ENCODE data around the gene CYB5R2.

DNA sequence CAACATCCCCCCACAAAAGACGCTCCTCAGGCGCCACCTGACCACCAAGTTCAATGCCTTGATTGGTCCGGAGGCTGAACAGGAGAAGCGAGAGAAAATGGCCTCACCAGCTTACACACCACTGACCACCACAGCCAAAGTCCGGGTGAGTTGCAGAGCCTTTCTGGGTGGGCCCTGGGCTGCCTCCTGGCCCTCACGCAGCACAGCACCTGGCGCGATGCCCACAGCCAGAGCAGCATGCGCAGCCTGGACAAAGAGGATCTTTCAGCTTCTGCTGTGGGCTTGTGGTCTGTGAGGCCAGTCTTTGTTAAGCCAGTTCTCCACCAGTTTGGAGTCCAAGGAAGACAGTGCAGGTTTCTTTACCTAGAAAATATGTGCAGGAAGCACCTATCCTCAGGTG lies 21.6 kb downstream of the CYB5R2 start:
- TF ChIP-seq, protein P1, sequence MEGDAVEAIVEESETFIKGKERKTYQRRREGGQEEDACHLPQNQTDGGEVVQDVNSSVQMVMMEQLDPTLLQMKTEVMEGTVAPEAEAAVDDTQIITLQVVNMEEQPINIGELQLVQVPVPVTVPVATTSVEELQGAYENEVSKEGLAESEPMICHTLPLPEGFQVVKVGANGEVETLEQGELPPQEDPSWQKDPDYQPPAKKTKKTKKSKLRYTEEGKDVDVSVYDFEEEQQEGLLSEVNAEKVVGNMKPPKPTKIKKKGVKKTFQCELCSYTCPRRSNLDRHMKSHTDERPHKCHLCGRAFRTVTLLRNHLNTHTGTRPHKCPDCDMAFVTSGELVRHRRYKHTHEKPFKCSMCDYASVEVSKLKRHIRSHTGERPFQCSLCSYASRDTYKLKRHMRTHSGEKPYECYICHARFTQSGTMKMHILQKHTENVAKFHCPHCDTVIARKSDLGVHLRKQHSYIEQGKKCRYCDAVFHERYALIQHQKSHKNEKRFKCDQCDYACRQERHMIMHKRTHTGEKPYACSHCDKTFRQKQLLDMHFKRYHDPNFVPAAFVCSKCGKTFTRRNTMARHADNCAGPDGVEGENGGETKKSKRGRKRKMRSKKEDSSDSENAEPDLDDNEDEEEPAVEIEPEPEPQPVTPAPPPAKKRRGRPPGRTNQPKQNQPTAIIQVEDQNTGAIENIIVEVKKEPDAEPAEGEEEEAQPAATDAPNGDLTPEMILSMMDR (optimal IDR thresholded peaks at IDR 0.05 in 1 of 3, IDR thresholded peaks at IDR 0.05 in 1 of 3, conservative IDR thresholded peaks at IDR 0.05 in 1 of 3; ENCODE audit: extremely low read depth in 1 of 3, insufficient read depth in 2 of 3, low read length in 3 of 3), result no peak
- TF ChIP-seq EZH2 (IDR thresholded peaks at IDR 0.05; ENCODE audit: low read length), result no peak
